HG03095 (cell line): ENCODE results near the gene ZNF607.
"Not testable (repeated sequence)": the region's sequence is repeated elsewhere in the genome, so short reads cannot be mapped to it uniquely, and the experiment has no call there.

Experiments
- ATAC-seq: cut with Tn5 transposase; IDR thresholded peaks from one replicate; pipeline ENCODE4 v1.9.1; 2021; ENCODE audit warnings: moderate library complexity; ENCODE audit not compliant: unreplicated experiment

ZNF607 gene

DNA sequence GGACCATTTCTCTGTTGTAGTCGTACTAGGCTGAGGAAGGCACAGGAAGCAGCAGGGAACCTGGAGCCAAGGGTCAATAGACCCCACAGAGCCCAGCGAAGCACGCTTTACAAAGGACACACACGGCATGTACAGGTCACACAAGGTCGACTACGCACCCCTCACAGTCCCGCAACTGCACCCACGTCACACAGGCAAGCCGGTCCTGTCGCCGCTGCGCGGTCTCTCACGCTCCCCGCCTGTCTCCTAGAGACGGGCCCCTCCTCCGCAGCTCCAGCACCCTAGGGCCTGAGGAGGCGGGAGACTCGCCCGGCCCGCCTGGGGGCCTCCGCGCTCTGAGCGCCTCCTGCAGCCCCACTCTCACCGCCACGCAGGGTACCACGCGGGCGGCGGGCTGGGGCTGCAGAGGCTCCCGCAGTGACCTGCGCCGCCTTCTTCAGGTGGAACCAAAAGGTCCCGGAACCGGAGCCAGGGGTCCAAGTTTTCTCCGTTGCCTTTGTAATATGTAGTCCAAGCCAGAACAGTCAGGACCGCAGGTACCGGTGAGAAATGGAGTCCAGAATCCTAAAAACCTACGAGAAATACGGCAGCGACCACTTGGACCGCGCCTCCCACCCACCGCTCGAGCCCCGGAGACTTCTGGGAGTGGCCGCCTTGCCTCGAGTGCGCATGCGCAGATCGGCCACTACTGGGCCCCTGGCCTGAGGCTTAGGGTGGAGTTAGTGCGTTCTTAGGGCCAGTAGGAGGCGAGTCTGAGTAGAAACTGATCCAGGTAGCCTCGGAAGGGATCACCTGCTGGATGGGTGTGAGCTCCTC is at the start of gene ZNF607:
Gene ZNF607, minus strand, starts transcription at position 651 of the 816 bp plus-strand sequence. CDS start 8,143 bp downstream, outside the sequence.
- peak; percentile 81 for ATAC-seq

DNA sequence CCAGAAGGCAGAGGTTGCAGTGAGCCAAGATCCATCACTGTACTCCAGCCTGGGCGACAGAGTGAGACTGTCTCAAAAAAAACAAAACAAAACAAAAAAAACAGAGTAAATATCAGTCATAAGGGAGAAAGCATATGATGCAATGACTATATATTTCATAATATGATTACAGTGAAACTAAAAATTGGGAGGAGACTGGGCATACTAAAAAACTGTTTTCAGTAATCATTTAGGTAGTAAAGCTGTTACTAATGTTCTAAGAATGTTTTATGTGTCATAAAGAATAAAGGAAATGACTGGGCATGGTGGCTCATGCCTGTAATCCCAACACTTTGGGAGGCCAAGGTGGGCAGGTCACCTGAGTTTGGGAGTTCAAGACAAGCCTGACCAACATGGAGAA is 43.9 kb upstream of the ZNF607 start:
- ATAC-seq: no peak

DNA sequence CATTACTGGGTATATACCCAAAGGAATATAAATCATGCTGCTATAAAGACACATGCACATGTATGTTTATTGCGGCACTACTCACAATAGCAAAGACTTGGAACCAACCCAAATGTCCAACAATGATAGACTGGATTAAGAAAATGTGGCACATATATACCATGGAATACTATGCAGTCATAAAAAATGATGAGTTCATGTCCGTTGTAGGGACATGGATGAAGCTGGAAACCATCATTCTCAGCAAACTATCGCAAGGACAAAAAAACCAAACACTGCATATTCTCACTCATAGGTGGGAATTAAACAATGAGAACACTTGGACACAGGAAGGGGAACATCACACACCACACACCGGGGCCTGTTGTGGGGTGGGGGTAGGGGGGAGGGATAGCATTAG is 38.1 kb upstream of the ZNF607 start:
- ATAC-seq: not testable (repeated sequence)

DNA sequence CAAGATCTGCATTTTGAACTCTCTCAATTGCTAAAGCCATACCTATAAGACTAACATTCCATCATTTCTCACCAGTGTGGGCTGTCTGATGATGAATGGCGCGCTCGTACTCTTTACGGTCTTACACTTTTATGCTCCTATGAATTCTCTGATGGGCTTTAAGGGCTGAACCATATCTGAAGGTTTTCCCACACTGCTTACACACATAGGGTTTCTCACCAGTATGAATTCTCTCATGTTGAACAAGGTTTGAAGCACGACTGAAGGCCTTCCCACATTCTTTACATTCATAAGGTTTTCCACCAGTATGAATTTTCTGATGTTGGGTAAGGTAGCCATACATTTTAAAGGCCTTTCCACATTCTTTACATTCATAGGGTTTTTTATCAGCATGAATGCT is 18.8 kb upstream of the ZNF607 start:
- no peak for ATAC-seq

DNA sequence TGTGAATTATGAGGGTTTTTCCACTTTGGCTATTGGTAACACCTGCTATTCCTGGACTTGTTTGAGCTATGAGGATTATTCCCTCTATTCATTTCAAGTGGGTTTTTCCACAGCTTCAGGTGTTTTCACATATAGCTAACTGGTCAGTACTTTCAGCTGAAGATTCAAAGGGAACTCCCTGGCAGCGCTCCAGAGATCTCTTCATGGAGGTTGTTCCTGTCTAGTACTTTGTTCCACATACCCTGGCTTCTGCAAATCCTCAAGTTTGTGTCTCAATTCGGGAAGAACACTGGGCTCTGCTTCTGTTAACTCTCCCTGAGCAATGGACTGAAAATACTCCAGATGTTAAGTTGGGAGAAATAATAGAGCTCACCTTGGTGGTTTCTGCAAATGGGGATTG is 5.6 kb upstream of the ZNF607 start:
- no peak for ATAC-seq

DNA sequence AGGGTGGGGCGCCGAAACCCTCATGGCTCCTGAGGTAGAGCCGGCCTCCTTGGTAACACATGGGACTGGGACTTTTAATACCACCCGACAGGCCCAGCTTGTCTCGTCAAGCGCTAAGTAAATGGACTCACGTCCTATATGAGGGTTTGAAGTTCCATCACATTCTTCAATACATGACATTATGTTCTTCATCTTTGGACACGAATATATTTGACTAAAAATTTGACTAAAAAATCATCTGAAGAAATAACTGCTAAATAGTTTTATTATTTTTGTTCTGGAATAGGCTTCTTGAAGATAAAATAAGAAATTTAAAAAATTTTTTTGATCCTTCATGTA is 335 bp upstream of the ZNF607 start:
- no peak for ATAC-seq

DNA sequence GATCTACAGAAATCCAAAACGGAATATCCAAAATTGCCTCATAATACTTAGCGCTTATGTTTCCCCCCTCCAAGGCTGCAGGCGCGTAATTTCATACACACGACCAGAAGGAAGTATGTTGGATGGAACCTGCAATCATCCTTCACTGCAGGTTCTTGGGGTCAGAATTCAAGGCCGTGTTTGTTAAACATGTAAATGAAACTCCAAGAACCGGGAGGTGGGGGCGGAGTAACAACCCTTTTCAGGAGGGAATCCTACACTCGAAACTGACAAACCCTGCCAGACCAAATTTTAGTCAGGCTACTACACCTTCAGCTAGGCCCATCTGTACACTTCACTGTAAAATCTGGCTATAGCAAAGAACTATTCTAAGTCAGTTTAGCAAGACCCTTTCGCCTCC is 1.3 kb downstream of the ZNF607 start:
- ATAC-seq: no peak

DNA sequence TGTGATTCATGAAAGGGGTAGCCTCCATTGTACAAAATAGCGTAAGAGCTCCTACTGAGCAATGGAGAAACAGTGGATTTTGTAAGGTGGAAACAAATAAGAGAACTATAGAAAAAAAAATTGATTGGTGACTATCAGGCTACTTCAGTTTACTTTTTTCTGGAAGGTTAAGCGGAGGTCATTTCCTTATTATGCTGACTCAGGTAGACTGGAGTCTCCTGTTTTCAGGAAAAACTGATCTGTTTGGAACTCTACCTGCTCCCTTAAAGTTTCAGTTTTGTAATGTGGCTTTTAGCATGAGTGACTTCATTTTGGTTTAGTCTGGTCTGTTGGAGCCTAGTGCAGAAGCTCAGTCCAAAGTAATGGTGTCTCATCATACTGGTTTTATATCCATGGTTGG is 3.4 kb downstream of the ZNF607 start:
- ATAC-seq: no peak

DNA sequence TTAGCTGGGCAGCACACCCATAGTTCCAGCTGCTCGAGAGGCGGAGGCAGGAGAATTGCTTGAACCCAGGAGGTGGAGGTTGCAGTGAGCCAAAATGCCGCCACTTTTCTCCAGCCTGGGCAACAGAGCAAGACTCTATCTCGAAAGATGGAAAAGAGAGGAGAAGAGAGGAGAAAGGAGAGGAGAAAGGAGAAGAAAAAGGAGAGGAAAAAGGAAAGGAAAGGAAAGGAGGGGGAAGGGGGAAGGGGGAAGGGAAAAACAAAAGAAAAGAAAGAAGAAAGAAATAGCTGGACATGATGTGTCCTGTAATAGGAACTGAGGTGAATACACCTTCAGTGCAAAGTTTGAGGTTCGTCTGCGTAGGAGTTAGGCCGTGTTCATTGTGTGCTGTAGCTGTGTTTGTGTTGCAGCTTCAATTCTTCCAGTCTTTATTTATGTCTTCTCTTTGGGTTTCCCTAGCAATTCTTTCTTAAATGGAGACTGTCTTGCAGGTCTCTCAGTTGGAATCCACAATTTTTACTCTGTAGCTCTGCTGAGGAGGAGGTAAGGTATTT is 13.4 kb downstream of the ZNF607 start:
- ATAC-seq: no peak

DNA sequence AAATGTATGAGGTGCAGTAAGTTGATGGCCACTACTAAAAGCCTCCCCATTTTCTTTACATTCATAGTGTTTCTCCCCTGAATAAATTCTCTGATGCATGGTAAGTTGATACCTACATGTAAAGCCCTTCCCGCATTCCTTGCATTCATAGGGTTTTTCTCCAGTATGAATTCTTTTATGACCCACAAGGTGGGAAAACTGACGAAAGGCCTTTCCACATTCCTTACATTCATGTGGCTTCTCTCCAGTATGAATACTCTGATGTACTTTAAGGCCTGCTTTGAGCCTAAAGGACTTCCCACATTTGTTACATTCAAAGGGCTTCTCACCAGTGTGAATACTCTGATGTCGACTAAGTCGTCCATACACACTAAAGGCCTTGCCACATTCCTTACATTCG is 20.5 kb downstream of the ZNF607 start:
- no peak for ATAC-seq

DNA sequence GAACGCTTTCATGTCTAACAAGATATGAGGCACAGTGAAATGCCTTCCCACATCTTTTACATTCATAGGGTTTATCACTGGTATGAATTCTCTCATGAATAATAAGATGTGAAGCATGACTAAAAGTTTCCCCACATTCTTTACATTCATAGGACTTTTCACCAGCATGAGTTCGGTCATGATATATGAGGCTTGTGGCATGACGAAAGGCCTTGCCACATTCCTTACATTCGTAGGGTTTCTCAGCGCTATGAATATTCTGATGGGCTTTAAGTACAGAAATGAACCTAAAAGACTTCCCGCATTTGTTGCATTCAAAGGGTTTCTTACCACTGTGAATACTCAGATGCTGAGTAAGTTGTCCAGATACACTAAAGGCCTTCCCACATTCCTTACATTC is 21.3 kb downstream of the ZNF607 start:
- no peak for ATAC-seq

DNA sequence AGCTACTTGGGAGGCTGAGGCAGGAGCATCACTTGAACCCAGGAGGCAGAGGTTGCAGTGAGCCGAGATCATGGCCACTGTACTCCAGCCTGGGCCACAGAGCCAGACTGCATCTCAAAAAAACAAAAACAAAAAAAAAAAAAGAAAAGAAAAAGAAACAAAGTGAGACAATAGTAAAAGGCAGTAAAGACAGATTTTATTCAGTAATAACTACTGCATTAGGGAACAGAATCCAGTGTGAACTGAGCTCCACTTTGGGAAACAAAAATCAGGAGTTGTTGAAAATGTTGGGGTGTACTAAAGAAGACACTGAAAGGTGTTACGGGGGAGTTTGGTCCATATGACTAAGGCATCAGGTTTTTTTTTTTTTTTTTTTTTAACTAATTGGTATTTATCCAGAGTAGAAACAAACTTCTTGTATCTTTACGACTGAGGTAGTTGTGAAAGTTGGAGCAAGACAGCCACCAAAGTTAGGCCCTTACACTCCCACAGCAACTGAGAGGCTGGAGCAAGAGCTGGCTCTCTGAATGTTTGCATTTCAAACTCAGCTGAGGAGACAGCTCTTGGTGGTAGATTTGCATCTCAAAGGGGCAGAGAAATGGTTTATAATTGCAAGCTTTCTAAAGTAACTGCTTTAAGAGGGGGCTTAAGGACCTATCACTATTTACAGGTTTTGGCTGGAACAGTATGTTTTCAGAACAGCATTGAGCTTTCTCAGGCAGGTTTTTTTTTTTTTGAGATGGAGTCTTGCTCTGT is 24.2 kb downstream of the ZNF607 start:
- no peak for ATAC-seq

DNA sequence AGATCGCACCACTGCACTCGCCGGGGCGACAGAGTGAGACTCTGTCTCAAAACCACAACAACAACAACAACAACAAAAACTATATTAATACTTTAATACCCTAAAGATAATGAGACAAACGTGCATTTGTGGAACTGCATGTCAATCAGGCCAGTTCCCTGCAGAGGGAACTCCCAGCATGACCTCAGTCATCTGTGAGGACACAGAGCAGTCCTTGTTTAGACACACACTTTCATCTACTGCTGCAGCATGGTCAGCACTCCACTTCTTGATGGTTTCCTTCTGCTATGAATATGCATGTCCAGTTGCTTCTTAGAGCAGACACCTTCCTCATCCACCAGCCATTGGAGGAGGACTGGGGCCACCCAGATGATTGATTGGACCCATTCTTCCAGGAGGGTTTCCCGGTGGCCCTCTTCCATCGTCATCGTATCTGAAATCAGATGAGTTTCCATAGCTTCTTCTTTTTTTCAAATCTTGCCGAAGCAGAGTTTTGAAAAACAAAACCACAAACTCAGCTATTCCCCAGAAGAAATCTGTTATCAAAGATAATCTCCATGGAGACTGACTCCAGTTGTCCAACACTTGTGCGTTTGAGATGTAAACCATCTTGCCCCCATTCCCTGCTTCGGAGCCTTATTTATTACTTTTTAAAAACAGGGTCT is 26.5 kb downstream of the ZNF607 start:
- no peak for ATAC-seq

DNA sequence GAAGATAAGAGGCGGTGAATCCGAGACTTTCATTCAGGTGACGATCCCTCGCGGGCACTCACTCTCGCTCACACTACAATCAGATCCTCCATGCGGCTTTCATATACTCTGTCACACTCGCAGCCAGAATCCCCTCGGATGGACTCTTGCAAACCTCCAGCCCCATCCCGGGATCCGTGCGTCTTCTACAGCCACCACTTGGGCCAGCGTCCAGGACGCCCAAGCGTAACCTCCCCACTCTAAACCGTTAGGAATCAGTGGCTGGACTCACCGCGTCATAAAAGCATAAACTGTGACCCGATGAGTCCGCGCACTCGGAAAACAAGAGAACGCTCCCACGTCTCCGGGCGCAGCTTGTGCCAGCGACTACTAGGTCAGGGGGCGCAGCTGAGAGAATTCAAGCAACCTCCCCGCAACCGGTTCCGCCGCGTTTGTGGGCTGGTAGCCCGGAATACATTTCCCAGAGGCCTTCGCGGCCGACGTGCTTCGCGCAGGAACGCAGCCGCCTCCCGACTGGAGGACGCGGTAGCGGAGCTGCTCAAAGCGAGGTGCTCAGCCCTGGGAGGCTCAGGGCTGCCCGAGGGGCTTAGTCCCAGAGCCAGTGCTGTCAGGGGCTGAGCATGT is 27.6 kb downstream of the ZNF607 start:
- ATAC-seq: no peak

DNA sequence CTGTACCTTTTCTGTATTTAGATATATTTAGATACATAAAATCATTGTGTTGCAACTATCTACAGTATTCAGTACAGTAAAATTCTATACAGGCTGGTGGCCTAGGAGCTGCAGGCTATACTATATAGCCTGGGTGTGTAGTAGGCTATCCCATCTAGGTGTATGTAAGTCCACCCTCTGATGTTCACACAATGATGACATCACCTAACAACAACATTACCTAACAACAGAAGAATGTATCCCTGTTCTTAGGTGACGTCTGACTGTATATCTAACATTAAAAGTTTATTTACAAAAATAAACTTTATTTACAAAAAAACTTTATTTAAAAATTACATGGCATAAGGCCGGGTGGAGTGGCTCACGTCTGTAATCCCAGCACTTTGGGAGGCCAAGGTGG is 36.0 kb downstream of the ZNF607 start:
- ATAC-seq: no peak

DNA sequence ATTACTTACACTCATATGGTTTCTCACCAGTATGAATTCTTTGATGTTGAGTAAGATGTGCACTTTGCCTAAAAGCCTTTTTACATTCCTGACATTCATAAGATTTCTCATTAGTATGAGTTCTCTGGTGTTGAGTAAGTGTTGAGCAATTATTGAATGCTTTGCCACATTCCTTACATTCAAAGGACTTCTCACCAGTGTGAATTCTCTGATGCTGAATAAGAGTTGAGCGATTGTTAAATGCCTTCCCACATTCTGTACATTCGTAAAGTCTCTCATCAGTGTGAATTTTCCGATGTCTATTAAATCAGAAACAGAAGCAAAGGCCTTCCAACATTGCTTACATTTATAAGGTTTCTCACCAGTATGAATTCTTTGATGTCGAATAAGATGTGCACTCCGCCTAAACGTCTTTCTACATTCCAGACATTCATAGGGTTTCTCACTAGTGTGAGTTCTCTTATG is 50.1 kb downstream of the ZNF607 start:
- ATAC-seq: no peak

DNA sequence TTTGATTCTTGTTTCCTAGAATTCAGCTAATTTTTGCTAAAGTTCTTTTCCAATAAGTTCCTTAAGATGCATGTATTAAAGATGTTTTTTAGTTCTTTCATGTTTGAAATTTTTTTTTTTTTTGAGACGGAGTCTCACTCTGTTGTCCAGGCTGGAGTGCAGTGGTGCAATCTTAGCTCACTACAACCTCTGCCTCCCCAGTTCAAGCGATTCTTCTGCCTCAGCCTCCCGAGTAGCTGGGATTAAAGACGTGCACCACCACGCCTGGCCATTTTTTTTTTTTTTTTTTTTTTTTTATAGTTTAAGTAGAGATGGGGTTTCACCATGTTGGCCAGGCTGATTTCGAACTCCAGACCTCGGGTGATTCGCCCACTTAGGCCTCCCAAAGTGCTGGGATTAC is 62.4 kb downstream of the ZNF607 start:
- ATAC-seq: not testable (repeated sequence)

DNA sequence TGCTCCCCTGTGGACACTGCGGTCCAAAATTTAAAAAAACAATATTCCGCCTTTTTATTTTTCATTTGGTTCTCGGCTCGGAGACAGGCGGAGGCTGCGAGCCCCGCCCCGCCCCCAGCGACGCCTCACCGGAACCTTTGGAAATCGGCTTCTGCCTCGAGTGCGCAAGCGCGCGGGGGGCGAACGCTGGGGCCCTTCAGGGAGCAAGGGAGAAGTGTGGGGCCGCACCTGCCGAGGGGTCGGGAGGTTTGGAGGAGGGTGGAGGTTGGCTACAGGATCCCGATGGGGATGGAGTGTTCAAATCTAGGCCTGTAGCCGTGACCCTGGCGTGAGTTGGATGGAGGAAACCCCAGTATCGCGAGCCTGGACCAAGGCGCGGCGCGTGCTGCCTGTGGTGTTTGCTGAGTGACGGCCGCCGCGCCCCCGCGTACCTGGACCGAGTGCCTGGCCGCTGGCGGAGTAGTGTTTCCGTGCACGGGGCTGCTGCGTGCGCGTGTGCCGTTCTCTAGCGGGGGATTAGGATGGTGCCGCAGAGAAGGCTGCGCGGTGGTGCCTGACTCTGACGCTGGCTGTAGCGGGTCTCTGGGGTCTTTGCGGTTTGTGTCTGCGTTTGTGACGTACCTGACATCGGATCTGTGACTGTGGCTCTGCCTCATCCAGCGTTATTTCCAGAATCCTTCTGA is 63.7 kb downstream of the ZNF607 start:
- ATAC-seq: peak; percentile 47

DNA sequence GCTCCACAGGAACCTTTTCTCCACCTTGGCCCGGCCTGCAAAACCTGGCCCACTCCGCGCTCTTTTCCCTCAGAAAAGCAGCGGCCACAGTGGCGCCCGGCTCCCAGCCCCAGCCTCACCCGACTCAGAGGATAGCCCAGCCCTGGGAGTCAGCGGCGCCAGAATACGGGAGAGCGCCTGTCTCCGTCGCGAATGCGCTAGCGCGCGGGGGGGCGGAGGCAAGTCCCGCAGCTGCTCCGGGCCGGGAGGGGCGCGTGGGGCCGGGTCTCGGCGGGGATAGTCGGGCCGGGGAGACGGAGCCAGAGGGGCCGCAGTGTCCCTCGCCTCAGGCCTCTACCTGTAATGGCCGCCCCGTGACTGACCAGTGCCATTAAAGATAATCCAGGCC is 64.3 kb downstream of the ZNF607 start, which contains the start of gene ZFP30:
Gene ZFP30, minus strand, starts transcription at position 165 of the 388 bp plus-strand sequence. CDS start 7,643 bp downstream, outside the sequence.
- ATAC-seq: peak; percentile 61

DNA sequence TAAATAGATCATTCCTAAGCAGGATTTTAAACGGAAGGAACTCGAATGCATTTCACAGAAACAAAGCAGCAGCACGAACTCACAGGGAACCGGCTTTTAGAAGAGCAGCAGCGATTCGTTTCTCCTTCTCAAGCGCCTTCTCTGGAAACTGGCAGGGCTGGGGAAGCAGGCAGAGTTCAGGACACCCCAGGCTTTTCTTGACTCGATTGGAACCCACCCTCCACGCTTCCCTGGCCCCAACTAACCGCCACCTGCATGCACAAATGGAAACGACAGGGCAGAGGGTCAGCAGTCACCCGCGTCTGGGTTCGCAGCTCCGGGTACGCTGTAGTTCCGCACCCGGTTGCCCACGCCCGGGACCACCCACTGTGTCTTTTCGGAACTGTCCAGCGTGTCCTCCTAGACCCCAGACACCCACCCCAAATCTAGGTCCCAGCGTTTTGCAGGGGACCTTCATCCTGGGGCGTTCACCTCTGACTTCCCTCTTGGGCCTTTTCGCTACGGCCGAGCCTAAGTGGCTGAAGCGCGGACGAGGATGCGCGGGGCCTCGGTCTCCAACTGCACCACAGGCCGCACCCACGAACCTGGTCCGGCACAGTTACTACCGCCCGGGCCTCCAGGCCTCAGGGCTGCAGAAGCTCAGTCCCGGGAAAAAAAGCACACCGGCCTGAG is 64.8 kb downstream of the ZNF607 start:
- peak; percentile 31 for ATAC-seq
